ENCODE results near the gene KLK5. TPM values are rescaled to one million over a fixed set of nuclear protein-coding genes. Genes with fewer than 3 reads are reported as not detected.
"Not testable (repeated sequence)": the region's sequence is repeated elsewhere in the genome, so short reads cannot be mapped to it uniquely, and the experiment has no call there.

KLK5 gene
- total RNA-seq, 1 donor from 2014 or later, result not detected

DNA sequence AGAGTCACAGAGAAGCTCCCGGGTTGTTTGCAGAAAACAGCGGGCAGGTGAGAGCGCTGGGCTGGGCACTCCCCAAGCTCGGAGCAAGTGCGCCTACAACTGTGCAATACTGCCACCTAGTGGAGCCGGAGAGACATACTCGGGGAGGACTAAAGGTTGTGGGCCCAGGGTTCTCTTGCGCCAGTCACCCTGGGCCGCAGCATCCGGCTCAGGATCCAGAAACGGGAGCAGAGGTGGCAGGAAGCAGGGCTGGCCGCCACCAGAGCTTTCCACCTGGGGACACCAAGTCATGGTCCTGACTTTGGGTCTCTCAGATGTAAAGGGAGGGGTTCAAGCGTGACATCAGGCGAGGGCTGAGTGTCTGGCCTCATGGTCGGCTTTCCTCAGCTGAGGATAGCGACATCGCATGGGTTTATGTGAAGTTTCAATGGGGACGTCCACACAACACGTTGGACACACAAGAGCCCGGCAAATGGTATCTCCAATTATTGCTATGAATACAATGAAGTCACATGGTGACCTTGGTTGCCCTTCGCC, 30.5 kb downstream of the KLK5 start:
- peak; percentile 58 to 76 for DNase-seq (ENCODE audit: low read depth in 2 of 2)

DNA sequence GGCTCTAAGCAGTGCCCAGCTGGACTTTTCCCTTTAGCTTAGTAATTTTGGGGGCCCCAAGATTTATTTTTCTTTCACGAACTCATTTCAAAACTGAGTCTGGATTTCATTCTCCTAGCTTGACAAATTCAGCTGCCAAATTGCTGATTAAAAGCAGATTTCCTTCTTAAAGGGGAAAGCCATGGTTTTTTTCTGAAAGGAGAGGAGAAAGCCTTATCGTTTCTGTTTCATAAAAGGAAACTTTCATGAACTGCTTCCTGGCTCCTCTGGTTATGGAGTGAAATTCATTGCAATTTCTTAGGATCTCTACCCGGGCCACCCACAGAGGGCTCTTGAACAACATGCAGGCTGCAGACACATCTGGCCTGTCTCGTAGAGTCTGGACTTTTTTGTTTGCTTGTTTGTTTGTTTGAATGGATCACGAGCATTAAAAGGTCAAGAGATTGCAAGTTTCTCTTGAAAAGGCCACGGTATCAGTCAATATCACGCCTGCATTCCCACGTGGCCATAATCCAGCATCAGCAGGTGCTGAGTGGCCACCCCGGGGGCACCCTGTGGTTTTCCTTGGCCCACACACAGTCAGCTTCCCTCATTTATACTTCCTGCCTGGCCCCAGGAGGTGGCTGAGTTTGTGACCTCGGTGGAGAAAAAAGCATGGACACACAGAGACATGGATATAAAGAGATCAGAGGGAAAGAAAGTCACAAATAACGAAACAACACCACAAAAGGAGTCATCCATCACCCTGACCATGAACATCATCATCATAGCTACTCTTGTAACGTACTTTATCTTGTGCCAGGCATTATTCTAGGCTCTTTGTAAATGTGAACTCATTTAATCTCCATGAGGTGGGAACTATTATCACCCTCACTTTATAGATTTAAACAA, 31.2 kb downstream of the KLK5 start:
- DNase-seq (ENCODE audit: low read depth in 2 of 2), result no peak

DNA sequence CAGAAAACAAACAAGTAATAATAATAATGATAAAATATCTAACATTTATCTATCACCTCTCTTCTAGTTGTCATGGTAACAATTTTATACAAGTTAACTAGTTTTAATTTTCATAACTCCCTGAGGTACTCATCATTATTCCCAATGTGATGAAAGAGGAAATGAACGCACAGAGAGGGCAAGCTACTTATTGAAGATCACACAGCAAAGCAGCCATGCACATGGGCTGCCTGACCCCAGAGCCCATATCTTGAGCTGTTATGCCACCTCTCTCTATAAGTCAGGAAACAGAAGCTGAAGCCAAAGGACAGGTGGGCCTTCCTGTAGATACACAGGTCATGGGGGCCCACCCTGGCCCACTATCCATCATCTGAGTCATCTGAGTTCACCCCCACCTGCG, 36.8 kb downstream of the KLK5 start:
- DNase-seq (ENCODE audit: low read depth in 2 of 2), result no peak

DNA sequence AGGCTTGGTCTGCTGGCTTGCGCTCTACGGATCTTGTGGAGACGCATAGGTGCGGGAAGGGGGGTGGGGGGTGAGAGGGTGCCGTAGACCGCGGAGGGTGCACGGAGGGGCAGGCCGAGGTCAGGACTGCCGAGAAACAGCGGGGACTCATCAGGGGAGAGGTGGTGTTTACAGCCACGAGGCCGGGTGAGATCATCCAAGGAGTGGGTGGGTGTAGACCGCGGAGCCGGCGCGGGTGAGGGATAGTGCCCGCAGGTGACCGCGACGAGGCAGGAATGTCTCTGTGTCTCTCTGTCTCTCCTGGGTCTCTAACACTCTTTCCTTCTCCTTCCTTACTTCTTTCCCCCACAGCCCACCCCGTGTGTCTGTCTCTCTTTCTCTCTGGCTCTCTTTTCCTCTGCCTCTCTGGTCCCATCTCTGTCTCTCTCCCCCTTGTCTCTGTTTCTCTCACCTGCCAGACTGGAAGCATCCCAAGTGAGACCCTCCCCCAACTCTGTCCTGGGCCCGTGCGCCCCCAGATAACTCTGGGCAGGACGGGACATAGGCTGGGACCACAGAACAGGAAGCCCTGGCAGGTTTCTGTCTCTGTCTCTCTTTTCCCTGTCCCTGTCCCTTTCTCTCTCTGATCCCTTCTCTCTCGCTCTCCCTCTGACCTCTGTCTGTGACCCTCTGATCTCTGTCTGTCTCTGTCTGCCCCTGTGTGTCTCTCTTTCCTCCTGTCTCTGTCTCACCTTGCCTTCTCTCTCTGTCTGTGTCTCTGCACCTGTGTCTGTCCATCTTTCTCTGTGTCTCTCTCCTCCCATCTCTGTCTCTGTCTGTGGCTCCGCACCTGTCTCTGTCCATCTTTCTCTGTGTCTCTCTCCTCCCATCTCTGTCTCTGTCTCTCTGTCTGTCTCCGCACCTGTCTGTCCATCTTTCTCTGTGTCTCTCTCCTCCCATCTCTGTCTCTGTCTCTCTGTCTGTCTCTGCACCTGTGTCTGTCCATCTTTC, 39.8 kb downstream of the KLK5 start:
- DNase-seq (ENCODE audit: low read depth in 2 of 2), result no peak

DNA sequence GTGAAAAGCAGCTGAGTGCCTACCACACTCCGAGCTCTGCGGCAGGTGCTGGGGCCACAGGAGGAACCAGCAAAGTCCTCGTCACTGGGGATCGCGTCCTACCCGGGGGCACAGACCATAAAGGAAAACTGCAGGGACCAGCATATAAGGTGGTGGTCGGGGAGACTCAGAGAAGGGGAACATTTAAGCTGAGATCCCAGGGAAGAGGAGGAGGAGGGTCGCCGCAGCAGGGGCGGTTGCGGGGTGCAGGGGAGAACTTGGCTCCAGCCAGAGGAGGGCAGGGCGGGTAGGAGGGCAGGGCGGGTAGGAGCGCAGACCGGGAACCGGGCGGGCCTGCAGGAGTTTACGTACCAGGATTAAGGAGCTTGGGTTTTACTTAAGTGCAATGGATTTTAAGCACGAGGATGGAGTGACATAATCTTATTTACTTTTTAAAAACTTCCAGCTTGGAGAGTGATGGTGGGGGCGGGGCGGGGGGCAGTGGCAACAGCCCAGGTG, 40.7 kb downstream of the KLK5 start:
- DNase-seq (ENCODE audit: low read depth in 2 of 2), result no peak

DNA sequence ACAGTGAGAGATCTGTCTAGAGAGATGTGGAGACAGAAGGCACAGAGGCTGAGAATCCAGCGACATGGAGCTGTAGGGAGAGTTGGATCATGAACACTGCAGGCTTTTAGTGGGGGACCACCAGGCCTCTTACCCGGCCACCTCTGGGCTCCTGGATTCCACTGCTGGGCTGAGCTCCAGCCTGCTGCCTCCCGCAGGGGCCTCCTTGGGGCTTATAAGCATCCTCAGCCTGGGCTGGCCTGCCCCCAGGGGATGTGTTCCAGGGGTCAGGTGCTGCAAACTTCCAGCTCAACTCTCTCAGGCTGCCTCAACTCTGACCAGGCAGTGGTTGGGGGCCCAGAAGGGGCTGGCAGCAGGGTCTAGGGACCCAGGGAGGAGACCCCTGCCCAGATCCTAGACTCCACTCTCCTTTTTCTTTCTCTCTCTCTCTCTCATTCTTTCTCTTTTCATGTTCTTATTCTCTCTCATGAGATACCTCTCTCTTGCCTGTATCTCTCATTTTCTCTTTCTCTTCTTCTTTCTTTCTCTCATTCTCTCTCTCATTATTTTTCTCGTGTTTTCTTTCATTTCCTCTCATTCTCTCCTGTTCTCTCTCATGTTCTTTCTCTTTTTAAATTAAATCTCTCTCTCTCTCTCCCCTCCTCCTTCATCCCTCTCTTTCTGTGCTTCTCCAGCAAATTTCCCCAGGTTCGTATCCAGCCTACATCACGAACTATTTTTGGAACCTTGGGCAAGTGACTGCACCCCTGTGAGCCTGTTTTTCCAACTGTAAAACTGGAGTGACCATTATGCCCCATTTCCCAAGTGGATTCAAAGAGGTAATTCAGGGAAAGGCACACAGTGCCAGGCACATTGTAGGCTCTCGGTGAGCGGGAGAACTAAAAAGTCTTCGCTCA, 41.4 kb downstream of the KLK5 start, which contains the start of gene KLK4:
Gene KLK4, minus strand, starts transcription at position 190 of the 896 bp plus-strand sequence. CDS start 657 bp downstream, outside the sequence.
- no peak for DNase-seq (ENCODE audit: low read depth in 2 of 2)

DNA sequence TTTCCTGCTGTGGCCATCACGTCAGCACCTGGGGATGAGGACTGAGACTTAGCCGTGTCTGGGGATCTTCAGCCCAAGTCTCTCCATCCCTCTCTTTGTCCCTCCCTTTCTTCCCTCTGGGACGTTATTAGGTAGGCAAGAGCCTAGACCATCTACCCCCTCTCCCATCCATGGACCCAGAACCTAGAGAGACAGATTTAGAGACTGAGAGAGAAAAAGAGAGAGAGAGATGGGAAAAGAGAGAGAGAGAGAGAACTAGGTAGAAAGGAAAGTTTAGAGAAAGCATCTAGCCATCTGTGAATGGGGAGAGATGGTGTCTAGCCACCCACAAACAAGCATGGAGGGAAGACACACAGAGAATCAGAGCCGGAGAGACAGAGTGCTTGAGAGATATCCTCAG, 42.1 kb downstream of the KLK5 start:
- no peak for DNase-seq (ENCODE audit: low read depth in 2 of 2)

DNA sequence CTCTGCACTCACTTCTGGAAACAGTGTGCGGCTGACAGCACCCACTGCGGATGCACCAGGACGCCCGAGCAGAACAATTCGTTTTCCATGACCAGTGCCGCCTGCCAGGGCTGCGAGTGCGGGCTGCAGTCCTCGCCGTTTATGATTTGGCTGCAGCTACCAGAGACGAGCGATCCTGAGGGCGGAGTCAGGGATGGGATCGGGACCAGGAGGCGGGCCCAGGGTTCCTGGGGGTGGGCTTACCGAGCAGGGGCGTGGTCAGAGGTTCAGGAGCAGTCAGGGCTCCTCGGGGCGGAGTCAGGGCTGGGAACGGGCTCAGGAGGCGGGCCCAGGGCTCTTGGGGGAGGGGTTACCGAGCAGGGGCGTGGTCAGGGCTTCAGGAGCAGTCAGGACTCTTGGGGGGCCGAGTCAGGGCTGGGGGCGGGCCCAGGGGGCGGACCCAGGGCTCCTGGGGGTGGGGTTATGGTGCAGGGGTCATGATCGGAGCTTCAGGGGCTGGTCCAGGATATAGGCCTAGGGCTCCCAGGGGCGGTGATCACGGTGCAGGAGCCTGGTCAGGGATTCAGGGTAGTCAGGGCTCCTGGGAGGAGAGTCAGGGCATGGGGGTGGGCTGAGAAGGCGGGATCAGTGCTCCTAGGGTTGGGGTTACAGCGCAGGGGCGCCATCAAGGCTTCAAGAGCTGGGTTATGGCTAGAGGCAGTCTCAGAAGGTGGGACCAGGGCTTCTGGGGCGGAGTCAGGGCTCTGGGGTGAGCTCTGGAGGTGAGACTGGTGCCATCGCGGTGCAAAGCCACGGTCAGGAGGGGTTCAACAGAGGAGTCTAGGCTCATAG, 43.4 kb downstream of the KLK5 start:
- DNase-seq (ENCODE audit: low read depth in 2 of 2), result peak in 1 of 2 donors; percentile 62

DNA sequence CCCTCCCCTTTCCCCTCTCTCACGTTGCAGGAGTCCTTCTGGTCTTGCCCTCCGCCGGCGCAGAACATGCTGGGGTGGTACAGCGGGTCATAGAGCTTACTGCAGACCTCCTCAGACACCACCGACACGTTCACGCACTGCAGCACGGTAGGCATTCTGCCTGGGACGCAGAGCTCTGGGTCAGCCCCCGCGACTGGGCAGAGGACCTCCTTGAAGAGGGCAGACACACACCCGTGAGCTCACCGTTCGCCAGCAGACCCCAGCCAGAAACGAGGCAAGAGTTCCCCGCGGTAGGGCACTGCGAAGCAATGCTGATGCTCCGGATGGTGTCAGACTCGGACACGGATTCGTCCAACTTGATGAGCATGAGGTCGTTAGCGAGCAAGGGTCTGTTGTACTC, 44.5 kb downstream of the KLK5 start:
- no peak for DNase-seq (ENCODE audit: low read depth in 2 of 2)

DNA sequence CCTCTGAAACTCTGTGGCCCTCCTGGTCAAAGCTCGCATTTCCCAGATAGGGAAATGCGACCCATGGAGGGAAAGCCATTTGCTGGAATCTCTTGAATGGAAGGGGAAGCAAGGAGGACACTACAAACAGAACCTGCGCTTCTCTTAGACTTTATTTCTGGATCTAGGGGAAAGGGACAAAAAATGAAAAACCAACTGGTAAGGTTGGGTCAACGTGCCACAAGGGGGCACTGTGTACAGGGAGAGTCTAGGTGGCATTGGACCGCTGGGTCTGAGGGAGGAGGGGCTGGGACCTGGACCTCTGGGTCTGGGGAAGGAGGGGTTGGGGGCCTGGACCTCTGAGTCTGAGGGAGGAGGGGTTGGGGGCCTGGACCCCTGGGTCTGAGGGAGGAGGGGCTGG, 46.6 kb downstream of the KLK5 start:
- peak; percentile 16 to 38 for DNase-seq (ENCODE audit: low read depth in 2 of 2)

DNA sequence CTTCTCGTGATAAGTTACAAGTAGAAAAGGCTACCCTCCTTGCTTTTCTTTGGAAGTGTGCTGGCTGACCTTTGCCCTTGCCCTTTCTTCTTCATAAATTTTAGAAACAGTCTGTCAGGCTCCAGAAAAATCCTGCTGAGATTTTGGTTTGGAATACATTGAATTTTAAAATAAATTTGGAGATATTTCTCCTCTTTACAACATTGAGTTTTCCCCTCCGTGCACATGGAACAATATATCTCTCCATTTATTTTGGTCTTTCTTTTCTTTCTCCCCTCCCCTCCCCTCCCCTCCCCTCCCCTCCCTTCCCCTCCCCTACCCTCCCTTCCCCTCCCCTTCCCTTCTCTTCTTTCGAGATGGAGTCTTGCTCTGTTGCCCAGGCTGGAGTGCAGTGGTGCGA, 50.2 kb downstream of the KLK5 start:
- DNase-seq (ENCODE audit: low read depth in 2 of 2), result no peak

DNA sequence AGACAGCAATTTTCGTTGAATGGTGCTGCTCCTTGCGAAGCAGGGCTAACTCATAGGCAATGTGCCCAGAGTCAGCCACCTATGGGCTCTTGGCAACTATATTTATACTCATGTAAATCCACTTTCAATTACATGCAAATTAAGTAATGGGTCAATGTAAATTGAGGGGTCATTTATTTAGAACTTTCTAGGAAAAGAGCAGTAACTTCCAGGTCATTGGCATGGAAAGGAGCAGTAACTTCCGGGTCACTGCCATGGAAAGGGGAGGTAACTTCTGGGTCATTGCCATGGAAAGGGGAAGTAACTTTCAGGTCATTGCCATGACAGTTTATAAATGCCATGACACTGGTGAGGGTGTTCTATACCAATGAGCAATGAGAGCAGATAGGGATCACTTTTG, 53.3 kb downstream of the KLK5 start:
- DNase-seq (ENCODE audit: low read depth in 2 of 2), result no peak

DNA sequence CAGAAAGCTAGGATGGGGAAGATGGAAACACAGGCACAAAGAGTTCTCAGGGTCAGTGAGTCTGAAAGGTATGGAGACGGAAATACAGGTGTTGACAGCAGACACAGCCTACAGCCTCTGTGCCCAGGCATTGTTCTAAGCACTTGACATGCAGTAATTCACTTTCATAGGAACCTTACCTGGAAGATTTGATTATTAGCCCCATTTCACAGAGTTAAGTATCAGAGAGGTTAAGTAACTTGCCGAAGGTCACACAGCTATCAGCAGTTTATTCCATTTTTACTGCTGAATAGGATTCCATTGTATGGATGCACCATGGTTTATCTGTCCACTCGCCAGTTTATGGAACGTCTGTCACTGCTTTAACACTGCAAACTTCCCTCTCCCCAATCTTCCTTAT, 54.8 kb downstream of the KLK5 start:
- no peak for DNase-seq (ENCODE audit: low read depth in 2 of 2)

DNA sequence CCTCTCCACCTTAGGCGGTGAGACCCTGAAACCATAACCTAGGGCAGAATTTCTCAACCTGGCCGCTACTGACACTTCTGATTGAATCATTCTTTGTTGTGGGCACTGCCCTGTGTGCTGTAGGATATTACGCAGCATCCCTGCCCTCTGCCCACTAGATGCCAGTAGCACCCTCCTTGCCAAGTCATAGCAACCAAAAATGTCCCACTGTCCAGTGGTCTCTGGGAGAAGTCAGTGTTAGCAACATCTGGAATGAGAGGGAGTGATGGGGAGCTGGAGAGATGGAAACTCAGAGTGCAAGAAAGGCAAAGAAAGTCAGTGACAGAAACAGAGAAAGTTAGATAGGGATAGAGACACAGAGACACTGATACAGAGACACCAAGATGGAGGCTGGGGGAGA, 55.2 kb downstream of the KLK5 start:
- no peak for DNase-seq (ENCODE audit: low read depth in 2 of 2)

DNA sequence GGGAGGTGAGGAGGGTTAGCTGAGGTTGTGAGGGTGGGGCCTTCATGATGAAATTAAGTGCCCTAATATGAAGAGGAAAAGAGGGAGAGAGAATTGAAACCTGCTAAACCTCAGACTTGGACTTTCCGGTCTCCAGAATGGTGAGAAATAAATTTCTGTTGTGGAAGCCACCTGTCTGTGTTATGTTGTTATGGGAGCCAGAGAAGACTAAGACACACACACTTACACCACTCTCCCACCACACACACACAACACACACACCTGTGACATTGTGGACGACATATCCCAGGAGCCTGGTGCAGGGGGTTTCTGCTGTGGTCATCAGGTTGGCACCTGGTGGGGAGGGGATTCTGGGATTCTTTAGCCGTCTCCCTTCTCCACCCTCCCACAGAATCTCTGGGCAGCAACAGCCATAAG, 55.6 kb downstream of the KLK5 start:
- DNase-seq (ENCODE audit: low read depth in 2 of 2), result no peak

DNA sequence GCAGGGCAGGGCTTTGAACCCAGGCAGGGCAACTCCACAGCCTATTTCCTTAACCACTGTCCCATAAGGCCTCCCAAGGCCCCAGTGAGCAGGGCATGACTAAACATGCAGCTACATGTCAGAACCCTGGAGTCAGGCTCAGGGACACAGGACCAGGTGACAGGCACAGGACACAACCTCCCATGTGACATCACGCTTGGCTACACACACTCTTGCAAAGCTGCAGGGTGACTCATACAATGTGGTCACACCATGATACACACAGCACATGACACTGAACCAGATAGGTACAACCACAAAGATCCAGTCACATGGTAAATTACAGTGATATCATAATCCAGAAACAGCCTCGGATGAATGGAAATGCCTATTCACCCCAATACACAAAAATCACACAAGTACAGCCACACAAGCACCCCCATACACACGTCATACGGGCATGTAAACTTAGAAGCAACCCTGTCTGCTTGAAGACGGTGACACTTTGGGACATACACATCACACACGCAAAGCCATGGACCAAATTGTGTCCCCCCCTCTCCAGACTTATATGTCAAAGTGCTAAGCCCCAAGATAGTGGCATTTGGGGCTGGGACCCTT, 56.1 kb downstream of the KLK5 start:
- DNase-seq (ENCODE audit: low read depth in 2 of 2), result peak in 1 of 2 donors; percentile 10

DNA sequence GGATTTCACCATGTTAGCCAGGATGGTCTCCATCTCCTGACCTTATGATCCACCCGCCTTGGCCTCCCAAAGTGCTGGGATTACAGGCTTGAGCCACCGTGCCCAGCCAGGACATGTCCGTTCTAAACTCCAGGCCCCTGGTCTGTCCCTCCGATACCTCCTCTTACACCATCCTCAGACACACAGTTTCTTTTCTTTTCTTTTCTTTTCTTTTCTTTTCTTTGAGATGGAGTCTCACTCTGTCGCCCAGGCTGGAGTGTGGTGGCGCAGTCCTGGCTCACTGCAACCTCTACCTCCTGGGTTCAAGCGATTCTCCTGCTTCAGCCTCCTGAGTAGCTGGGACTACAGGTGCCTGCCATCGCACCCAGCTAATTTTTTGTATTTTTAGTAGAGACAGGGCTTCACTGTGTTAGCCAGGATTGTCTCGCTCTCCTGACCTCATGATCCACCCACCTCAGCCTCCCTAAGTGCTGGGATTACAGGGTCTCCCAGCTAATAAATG, 56.7 kb downstream of the KLK5 start:
- not testable (repeated sequence) for DNase-seq (ENCODE audit: low read depth in 2 of 2)

DNA sequence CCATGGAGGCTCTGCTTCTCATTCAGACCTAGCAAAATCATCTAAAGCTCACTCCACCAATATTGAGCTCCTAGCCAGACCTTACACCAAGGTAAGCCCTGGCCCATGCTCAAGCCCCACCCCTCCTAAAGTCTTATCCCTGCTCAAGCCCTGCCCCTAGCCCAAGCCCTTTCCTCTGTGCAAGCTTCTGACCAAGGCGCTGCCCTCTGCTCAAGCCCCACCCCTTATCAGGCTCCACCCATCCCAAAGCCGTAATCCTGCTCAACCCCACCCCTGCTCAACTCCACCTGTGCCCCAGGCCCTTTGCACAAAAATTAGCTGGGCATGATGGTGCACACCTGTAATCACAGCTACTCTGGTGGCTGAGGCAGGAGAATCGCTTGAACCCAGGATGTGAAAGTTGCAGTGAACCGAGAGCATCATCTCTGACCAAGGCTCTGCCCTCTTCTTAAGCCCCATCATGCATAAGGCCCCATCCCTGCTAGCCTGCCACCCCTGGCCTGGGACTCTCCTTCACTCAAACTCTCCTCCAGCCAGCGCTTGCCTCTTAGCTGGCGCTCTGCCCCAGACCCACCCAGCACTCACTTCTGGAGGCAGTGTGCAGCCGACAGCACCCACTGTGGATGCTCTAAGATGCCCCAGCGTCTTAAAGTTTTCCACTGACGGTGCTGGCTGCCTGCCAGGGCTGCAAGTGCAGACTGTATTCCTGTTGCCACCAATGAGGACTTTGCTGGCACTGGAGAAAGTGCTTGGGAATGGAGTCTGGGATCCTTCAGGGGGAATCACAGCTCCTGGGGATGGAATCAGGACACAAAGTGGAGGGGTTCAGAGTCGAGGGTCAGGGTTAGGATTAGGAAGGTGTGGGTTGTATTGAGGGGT, 58.1 kb downstream of the KLK5 start:
- no peak for DNase-seq (ENCODE audit: low read depth in 2 of 2)

Data from dermis microvascular lymphatic vessel endothelial cell (primary cell).